MM.1S (cell line): ENCODE data around the gene ACP1.

ENCODE experiments used
- DNase-seq: peaks from one replicate; pipeline ENCODE4 v3.0.0-alpha.2; 2015
- H2AFZ ChIP-seq: fragments of 300-600 bp; sonication (generic); 2 replicates; pipeline ENCODE4 v1.6.0; 2016; ENCODE audit warnings: antibody characterized with exemption, low read length
- H3F3A ChIP-seq: fragments of 300-600 bp; sonication (generic); 2 replicates; pipeline ENCODE4 v1.6.1; 2016; ENCODE audit warnings: mild to moderate bottlenecking, antibody characterized with exemption, low read length, moderate library complexity, mixed read lengths; ENCODE audit not compliant: insufficient read depth
- H3K27ac ChIP-seq: fragments of 300-600 bp; sonication (generic); 2 replicates; pipeline ENCODE4 v1.5.1; 2016; ENCODE audit warnings: mild to moderate bottlenecking, low read length
- H3K27me3 ChIP-seq: fragments of 300-600 bp; sonication (generic); replicated peaks from 2 replicates; pipeline ENCODE4 v1.6.0; 2016; ENCODE audit warnings: low read length; ENCODE audit not compliant: insufficient read depth
- H3K36me3 ChIP-seq: fragments of 300-600 bp; sonication (generic); replicated peaks from 2 replicates; pipeline ENCODE4 v1.6.1; 2016; ENCODE audit warnings: mild to moderate bottlenecking, low read length, mixed read lengths; ENCODE audit not compliant: insufficient read depth
- H3K4me1 ChIP-seq: fragments of 300-600 bp; sonication (generic); 2 replicates; pipeline ENCODE4 v1.6.1; 2016; ENCODE audit warnings: low read length, mixed read lengths
- H3K4me2 ChIP-seq: fragments of 300-600 bp; sonication (generic); 2 replicates; pipeline ENCODE4 v1.6.0; 2016; ENCODE audit warnings: low read depth, low read length
- H3K4me3 ChIP-seq: fragments of 300-600 bp; sonication (generic); 2 replicates; pipeline ENCODE4 v1.5.1; 2016; ENCODE audit warnings: low read length, mixed read lengths
- H3K79me2 ChIP-seq: fragments of 300-600 bp; sonication (generic); 2 replicates; pipeline ENCODE4 v1.6.1; 2016; ENCODE audit warnings: mixed run types, low read length, mixed read lengths
- H3K9ac ChIP-seq: fragments of 300-600 bp; sonication (generic); 2 replicates; pipeline ENCODE4 v1.6.1; 2016; ENCODE audit warnings: low read length, mixed read lengths
- H3K9me2 ChIP-seq: fragments of 300-600 bp; sonication (generic); replicated peaks from 2 replicates; pipeline ENCODE4 v1.6.1; 2016; ENCODE audit warnings: mild to moderate bottlenecking, low read length, mixed read lengths; ENCODE audit not compliant: insufficient read depth
- H3K9me3 ChIP-seq: fragments of 300-600 bp; sonication (generic); replicated peaks from 2 replicates; pipeline ENCODE4 v1.6.1; 2016; ENCODE audit warnings: mild to moderate bottlenecking, low read length, mixed read lengths; ENCODE audit not compliant: insufficient read depth
- H4K20me1 ChIP-seq: fragments of 300-600 bp; sonication (generic); 2 replicates; pipeline ENCODE4 v1.6.1; 2016; ENCODE audit warnings: mild to moderate bottlenecking, low read length, moderate library complexity, mixed read lengths; ENCODE audit not compliant: insufficient read depth
- EZH2 ChIP-seq: fragments of 300-600 bp; sonication (generic); optimal IDR thresholded peaks from 2 replicates; pipeline ENCODE3; 2017; ENCODE audit warnings: low read depth, mild to moderate bottlenecking, antibody characterized with exemption, low read length, mixed read lengths
- EZH2phosphoT487 ChIP-seq: fragments of 300-600 bp; sonication (generic); IDR thresholded peaks from 2 replicates; pipeline ENCODE4 v1.6.1; 2018; ENCODE audit warnings: antibody characterized with exemption, low read length
- TF ChIP-seq, protein P1 (sequence below): fragments of 300-600 bp; sonication (generic); IDR thresholded peaks from 2 replicates; pipeline ENCODE4 v1.5.1; 2016; ENCODE audit warnings: antibody characterized with exemption, low read length, mixed read lengths

The ACP1 gene

DNA sequence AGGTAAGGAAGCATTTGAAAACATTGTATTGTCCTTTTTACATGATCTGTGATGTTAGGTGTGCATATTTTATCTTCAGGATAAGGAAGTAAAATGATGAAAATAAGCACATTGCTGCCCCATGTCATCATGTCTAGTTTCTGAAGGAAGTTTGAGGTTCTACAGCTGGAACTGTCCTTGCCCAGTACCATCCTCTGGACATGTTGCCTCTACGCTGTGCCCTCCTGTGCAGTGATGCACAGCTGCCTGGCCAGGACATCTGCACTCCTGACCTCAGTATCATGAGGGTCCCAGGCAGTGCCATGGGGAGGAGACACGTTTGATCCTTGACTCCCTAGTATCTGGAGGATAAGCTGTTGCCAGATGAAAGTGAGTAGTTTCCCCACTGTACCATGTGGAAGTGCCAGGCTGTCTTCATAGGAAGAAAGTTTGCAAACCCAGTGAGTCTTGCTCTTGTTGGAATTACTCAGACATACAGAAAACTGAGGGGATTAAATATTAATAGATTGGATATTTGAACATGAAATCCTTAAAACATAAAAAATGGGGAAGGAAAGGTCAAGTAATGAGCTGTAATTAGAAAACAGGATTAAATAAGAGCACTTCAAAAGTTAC is 13.7 kb downstream of the ACP1 start:
- peaks cover 32% of the 10 kb centered on the region for H3K79me2 ChIP-seq
- no peaks in the 10 kb centered on the region for H4K20me1 ChIP-seq
- no peaks in the 10 kb centered on the region for H3K9me2 ChIP-seq
- no peaks in the 10 kb centered on the region for H3F3A ChIP-seq
- H3K9me3 ChIP-seq: no peaks in the 10 kb centered on the region
- TF ChIP-seq EZH2phosphoT487 (no peak), EZH2 (no peak)
- TF ChIP-seq, protein P1, sequence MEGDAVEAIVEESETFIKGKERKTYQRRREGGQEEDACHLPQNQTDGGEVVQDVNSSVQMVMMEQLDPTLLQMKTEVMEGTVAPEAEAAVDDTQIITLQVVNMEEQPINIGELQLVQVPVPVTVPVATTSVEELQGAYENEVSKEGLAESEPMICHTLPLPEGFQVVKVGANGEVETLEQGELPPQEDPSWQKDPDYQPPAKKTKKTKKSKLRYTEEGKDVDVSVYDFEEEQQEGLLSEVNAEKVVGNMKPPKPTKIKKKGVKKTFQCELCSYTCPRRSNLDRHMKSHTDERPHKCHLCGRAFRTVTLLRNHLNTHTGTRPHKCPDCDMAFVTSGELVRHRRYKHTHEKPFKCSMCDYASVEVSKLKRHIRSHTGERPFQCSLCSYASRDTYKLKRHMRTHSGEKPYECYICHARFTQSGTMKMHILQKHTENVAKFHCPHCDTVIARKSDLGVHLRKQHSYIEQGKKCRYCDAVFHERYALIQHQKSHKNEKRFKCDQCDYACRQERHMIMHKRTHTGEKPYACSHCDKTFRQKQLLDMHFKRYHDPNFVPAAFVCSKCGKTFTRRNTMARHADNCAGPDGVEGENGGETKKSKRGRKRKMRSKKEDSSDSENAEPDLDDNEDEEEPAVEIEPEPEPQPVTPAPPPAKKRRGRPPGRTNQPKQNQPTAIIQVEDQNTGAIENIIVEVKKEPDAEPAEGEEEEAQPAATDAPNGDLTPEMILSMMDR: no peak
- no peaks in the 10 kb centered on the region for H3K27me3 ChIP-seq
- no peak overlapping the region for H3K4me3 ChIP-seq
- H3K36me3 ChIP-seq: peaks cover 18% of the 10 kb centered on the region
- no peak for DNase-seq
- H3K4me2 ChIP-seq: no peak overlapping the region
- H3K27ac ChIP-seq: no peak overlapping the region
- H3K9ac ChIP-seq: no peak overlapping the region
- peaks cover 10% of the 10 kb centered on the region; the same call in 1 of the 2 replicates for H3K4me1 ChIP-seq
- no peak overlapping the region for H2AFZ ChIP-seq

DNA sequence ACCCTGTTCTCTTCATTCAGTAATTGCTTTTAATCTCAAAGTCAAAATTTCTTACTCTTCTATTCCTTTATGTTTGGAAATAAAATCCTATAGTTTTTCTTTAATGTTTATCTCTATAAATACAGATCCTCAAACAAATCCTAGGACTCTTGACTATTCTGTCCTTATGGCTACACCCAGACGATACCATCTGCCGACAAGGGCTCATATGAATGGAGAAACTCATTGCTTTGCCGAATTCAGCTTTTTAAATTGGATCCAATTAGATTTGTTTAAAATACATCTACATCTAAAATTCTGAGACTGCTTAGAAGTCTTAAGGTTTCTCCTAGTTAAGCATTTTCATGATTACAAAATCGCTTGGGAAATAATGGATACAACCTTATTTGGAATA is 14.2 kb downstream of the ACP1 start:
- DNase-seq: no peak
- peaks cover 27% of the 10 kb centered on the region for H3K79me2 ChIP-seq
- no peak overlapping the region for H2AFZ ChIP-seq
- H3F3A ChIP-seq: no peaks in the 10 kb centered on the region
- no peak overlapping the region for H3K4me3 ChIP-seq
- H3K9me2 ChIP-seq: no peaks in the 10 kb centered on the region
- H3K9ac ChIP-seq: no peak overlapping the region
- H3K9me3 ChIP-seq: no peaks in the 10 kb centered on the region
- TF ChIP-seq EZH2phosphoT487: no peak
- peaks cover 18% of the 10 kb centered on the region for H3K36me3 ChIP-seq
- H3K4me1 ChIP-seq: peaks cover 10% of the 10 kb centered on the region; the same call in 1 of the 2 replicates
- H3K27me3 ChIP-seq: no peaks in the 10 kb centered on the region
- H4K20me1 ChIP-seq: no peaks in the 10 kb centered on the region
- no peak overlapping the region for H3K4me2 ChIP-seq
- H3K27ac ChIP-seq: no peak overlapping the region

DNA sequence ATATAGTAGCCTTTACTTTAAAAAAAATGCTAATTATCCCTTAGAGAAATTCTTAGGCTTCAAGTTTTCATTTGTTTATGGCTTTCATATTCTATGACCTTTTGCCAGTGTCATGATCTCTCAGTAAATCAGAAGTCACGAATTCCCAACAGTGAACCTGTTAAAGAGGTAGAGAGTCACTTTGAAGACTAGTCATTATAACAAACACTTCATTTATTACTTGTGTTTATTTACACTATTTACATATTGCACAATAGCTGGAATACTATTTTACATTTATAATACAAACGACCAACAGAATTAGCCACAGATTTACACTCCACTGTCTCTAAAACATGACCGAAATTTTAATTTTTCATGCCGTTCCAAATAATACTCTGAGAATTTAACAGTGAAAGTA is 14.6 kb downstream of the ACP1 start:
- TF ChIP-seq EZH2phosphoT487 (no peak), EZH2 (no peak)
- TF ChIP-seq, protein P1: no peak
- Histone ChIP-seq H3K36me3 (peaks cover 18% of the 10 kb centered on the region), H3K27ac (no peak overlapping the region), H3F3A (no peaks in the 10 kb centered on the region), H4K20me1 (no peaks in the 10 kb centered on the region), H3K27me3 (no peaks in the 10 kb centered on the region), H3K4me2 (no peak overlapping the region), H3K79me2 (peaks cover 22% of the 10 kb centered on the region), H3K9me2 (no peaks in the 10 kb centered on the region), H3K9me3 (no peaks in the 10 kb centered on the region), H3K9ac (no peak overlapping the region), H3K4me1 (peaks cover 10% of the 10 kb centered on the region; the same call in 1 of the 2 replicates), H2AFZ (no peak overlapping the region), H3K4me3 (no peak overlapping the region)
- DNase-seq: no peak

DNA sequence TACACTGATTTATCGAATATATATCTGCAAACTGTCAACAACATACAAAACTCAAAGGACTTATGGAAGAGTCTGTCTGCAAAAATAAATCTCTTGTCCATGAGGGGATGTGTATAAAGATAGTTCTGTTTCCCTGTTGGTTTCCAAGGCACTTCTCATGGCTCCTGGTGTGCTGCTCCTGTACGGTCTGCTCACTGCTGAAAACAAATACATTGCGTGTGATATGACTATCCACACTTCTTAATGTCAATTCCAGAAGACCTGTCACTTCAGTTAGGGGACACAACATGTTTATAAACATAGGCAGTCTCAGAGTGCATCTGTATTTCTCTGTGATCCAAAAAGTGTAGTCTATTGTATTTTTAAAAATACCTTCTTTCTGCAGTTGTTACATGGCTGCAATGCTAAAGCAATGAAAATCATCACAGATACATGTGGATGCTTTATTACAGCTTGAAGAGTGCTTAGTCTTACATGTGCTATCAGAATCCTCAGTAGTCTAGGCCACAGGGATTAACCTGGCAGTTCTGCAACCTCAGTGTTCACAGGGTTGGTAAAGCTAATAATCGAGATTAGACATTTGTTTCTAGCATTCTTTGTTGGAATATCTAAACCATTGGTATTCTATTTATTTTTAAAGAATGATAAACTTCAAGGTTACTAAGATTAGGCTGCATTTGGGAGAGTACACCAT is 15.4 kb downstream of the ACP1 start:
- Histone ChIP-seq H3K9ac (no peak overlapping the region), H2AFZ (no peak overlapping the region), H3K4me3 (no peak overlapping the region), H3K9me3 (no peaks in the 10 kb centered on the region), H3K27me3 (no peaks in the 10 kb centered on the region), H3K4me1 (peaks cover 6% of the 10 kb centered on the region; the same call in 1 of the 2 replicates), H3K27ac (no peak overlapping the region), H3K4me2 (no peak overlapping the region), H3K9me2 (no peaks in the 10 kb centered on the region), H4K20me1 (no peaks in the 10 kb centered on the region), H3K36me3 (peaks cover 18% of the 10 kb centered on the region), H3K79me2 (peaks cover 15% of the 10 kb centered on the region), H3F3A (no peaks in the 10 kb centered on the region)
- DNase-seq: no peak
- TF ChIP-seq, protein P1: no peak
- no peak for TF ChIP-seq EZH2
- TF ChIP-seq EZH2phosphoT487: no peak
